K562 (cell line): ENCODE results near the gene ROR2. TPM values are rescaled to one million over a fixed set of nuclear protein-coding genes. Genes with fewer than 3 reads are reported as not detected.

Experiments used
- ATAC-seq: fragments of 200-7000 bp; cut with Tn5 transposase; 3 replicates; pipeline ENCODE4 v1.9.1; 2020; ENCODE audit warnings: moderate library complexity
- BruUV-seq: library from RNA; stranded (reverse); fragments of 400-500 nt; replicated peaks from 2 replicates; lab custom pipeline; 2021; lab: Mats Ljungman, UMichigan
- CTCF ChIA-PET: fragments of 300-600 bp; formaldehyde crosslinking; extraction: SDS; loops from one replicate; lab custom pipeline; 2021; ENCODE audit warnings: low intra/inter-chr PET ratio; lab: Yijun Ruan, JAX
- POLR2A ChIA-PET: fragments of 300-600, 350-650 bp; sonication (Branson Sonifier 250); formaldehyde crosslinking; extraction: SDS; loops from one replicate; lab custom pipeline; 2021; ENCODE audit warnings: antibody characterized with exemption, inconsistent platforms; lab: Yijun Ruan, JAX
- DNase-seq, 4 experiments: peaks; one replicate each; pipeline versions ENCODE4 v3.0.0 to v3.0.0-alpha.2; 2011 to 2018; ENCODE audit warnings: low spot score in 3 of 4, mixed read lengths in 3 of 4; ENCODE audit errors: extremely low read depth in 1 of 4
- FAIRE-seq: peaks from 2 replicates; lab custom pipeline; 2011; peaks lifted over from hg19 to GRCh38; lab: Jason Lieb, UNC
- H2AFZ ChIP-seq: 2 replicates; pipeline ENCODE4 v1.6.0; 2011; ENCODE audit warnings: low read depth, low read length, control low read depth, inconsistent platforms
- H3K27ac ChIP-seq: fragments of 200-600 bp; 3 replicates; pipeline ENCODE4 v1.8.0; 2011; ENCODE audit warnings: low read depth, mild to moderate bottlenecking, control low read depth, inconsistent platforms, low read length, moderate library complexity, mixed read lengths; ENCODE audit errors: extremely low read depth
- H3K27me3 ChIP-seq, 2 experiments: fragments of 300-600 bp in 1 of 2; 2 replicates in 1 of 2; 3 replicates in 1 of 2; pipeline versions ENCODE4 v1.6.0 to v1.8.0; 2011; ENCODE audit warnings: inconsistent platforms in 2 of 2, low read length in 2 of 2, mild to moderate bottlenecking in 1 of 2, mixed read lengths in 1 of 2, moderate library complexity in 1 of 2; ENCODE audit not compliant: control insufficient read depth in 2 of 2, insufficient read depth in 2 of 2
- H3K36me3 ChIP-seq: fragments of 300-600 bp; 3 replicates; pipeline ENCODE4 v1.8.0; 2011; ENCODE audit warnings: mild to moderate bottlenecking, low read length, inconsistent platforms; ENCODE audit not compliant: control insufficient read depth, insufficient read depth
- H3K4me1 ChIP-seq, 2 experiments: fragments of 200-600 bp in 1 of 2; replicated peaks in 1 of 2; 2 replicates in 1 of 2; 3 replicates in 1 of 2; pipeline versions ENCODE4 v1.5.1 to v1.8.0; 2011; ENCODE audit warnings: inconsistent platforms in 2 of 2, low read length in 2 of 2, mild to moderate bottlenecking in 1 of 2, mixed read lengths in 1 of 2, moderate library complexity in 1 of 2; ENCODE audit not compliant: control insufficient read depth in 2 of 2, insufficient read depth in 2 of 2
- H3K4me2 ChIP-seq: 2 replicates; pipeline ENCODE4 v1.6.1; 2011; ENCODE audit warnings: low read length, control low read depth, inconsistent platforms, mixed read lengths; ENCODE audit not compliant: insufficient read depth
- H3K4me3 ChIP-seq: fragments of 200-600 bp; sonication (generic), shearing (Covaris generic); 2 replicates; pipeline ENCODE4 v1.5.1; 2016; ENCODE audit warnings: control low read depth, inconsistent platforms
- H3K79me2 ChIP-seq: fragments of 200-600 bp; 3 replicates; pipeline ENCODE4 v1.8.0; 2011; ENCODE audit warnings: low read length, inconsistent platforms; ENCODE audit not compliant: control insufficient read depth, insufficient read depth
- H3K9ac ChIP-seq, 2 experiments: 2 replicates each; pipeline versions ENCODE4 v1.6.0 to v1.6.1; 2011; ENCODE audit warnings: low read depth in 2 of 2, low read length in 2 of 2, control low read depth in 1 of 2, inconsistent platforms in 1 of 2, mild to moderate bottlenecking in 1 of 2, mixed read lengths in 1 of 2; ENCODE audit not compliant: insufficient read depth in 1 of 2
- H3K9me1 ChIP-seq: one replicate; pipeline ENCODE4 v1.6.0; 2011; ENCODE audit warnings: inconsistent platforms, mild to moderate bottlenecking, low read length, moderate library complexity; ENCODE audit not compliant: control insufficient read depth, insufficient read depth
- H3K9me3 ChIP-seq: replicated peaks from 2 replicates; pipeline ENCODE4 v1.5.1; 2011; ENCODE audit warnings: low read depth, low read length, inconsistent platforms; ENCODE audit not compliant: control insufficient read depth, insufficient read depth
- H4K20me1 ChIP-seq: replicated peaks from 2 replicates; pipeline ENCODE4 v1.6.1; 2011; ENCODE audit warnings: low read length, inconsistent platforms, mixed read lengths; ENCODE audit not compliant: control insufficient read depth, insufficient read depth
- CXXC5 ChIP-seq: fragments of 250-450 bp; sonication (Bioruptor Pico); IDR thresholded peaks from 2 replicates; pipeline ENCODE4 v1.8.0; 2022; ENCODE audit warnings: inconsistent platforms, mild to moderate bottlenecking, moderate library complexity
- EWSR1 ChIP-seq: fragments of 450-650 bp; IDR thresholded peaks from 2 replicates; pipeline ENCODE4 v1.6.1; 2018; ENCODE audit warnings: borderline replicate concordance, mild to moderate bottlenecking, low read depth, moderate library complexity; ENCODE audit not compliant: partially characterized antibody
- FOXP1 ChIP-seq: sonication (generic); formaldehyde crosslinking; IDR thresholded peaks from 2 replicates; pipeline ENCODE4 v1.8.0; 2022; ENCODE audit warnings: mild to moderate bottlenecking, missing genetic modification reagents
- HNRNPL ChIP-seq: fragments of 200-400 bp; formaldehyde crosslinking; IDR thresholded peaks from 2 replicates; pipeline ENCODE4 v1.6.1; 2017; ENCODE audit warnings: low read depth, mild to moderate bottlenecking, low read length
- MBD2 ChIP-seq: sonication (generic); IDR thresholded peaks from 2 replicates; pipeline ENCODE4 v1.6.1; 2016; ENCODE audit warnings: low read depth, borderline replicate concordance
- NR3C1 ChIP-seq: sonication (generic); formaldehyde crosslinking; IDR thresholded peaks from 2 replicates; pipeline ENCODE4 v1.8.1; 2022; ENCODE audit warnings: missing genetic modification reagents
- POLR2AphosphoS5 ChIP-seq: IDR thresholded peaks from 2 replicates; pipeline ENCODE4 v1.6.1; 2011; ENCODE audit warnings: mild to moderate bottlenecking, low read depth, low read length, moderate library complexity; ENCODE audit not compliant: control insufficient read depth, insufficient read depth
- POLR2H ChIP-seq: IDR thresholded peaks from 2 replicates; pipeline ENCODE4 v1.6.1; 2016; ENCODE audit warnings: missing genetic modification characterization, low read depth, mild to moderate bottlenecking, control low read depth, missing compliant biosample characterization, moderate library complexity
- RBM34 ChIP-seq: fragments of 200-400 bp; formaldehyde crosslinking; IDR thresholded peaks from 2 replicates; pipeline ENCODE4 v1.6.1; 2018; ENCODE audit warnings: low read length, borderline replicate concordance; ENCODE audit not compliant: insufficient read depth
- SIN3A ChIP-seq, 2 experiments: fragments of 150-350 bp in 1 of 2; IDR thresholded peaks; 2 replicates each; pipeline ENCODE4 v1.6.1; 2011 to 2016; ENCODE audit warnings: borderline replicate concordance in 2 of 2, low read depth in 2 of 2, low read length in 2 of 2, mild to moderate bottlenecking in 2 of 2, moderate library complexity in 2 of 2; ENCODE audit not compliant: control insufficient read depth in 1 of 2
- SMAD4 ChIP-seq: fragments of 250-450 bp; sonication (Bioruptor Pico); conservative IDR thresholded peaks from 2 replicates; pipeline ENCODE4 v1.8.0; 2021; ENCODE audit warnings: inconsistent platforms, mild to moderate bottlenecking, moderate library complexity
- TEAD1 ChIP-seq, 2 experiments: fragments of 450-650 bp in 1 of 2; sonication (generic) in 1 of 2; formaldehyde crosslinking; IDR thresholded peaks; 2 replicates each; pipeline versions ENCODE4 v1.4.0 to v1.8.0; 2020 to 2022; ENCODE audit warnings: mild to moderate bottlenecking in 2 of 2, missing genetic modification reagents in 1 of 2
- XRCC5 ChIP-seq: fragments of 200-400 bp; formaldehyde crosslinking; IDR thresholded peaks from 2 replicates; pipeline ENCODE4 v1.6.1; 2017; ENCODE audit warnings: low read depth, mild to moderate bottlenecking, low read length
- ZNF77 ChIP-seq: fragments of 250-450 bp; sonication (Bioruptor Pico); IDR thresholded peaks from 2 replicates; pipeline ENCODE4 v1.5.0; 2020
- WGBS: fragments of 100-300 bp; shearing (Covaris generic); methylation state at CpG from one replicate; pipeline ENCODE4 v1.1.6; 2016; ENCODE audit warnings: low coverage, mixed read lengths; ENCODE audit not compliant: insufficient coverage; ENCODE audit errors: missing lambda C conversion rate; 5-methylcytosine and 5-hydroxymethylcytosine counted together
- in situ Hi-C: fragments of 300-500 bp; cut with MboI; formaldehyde crosslinking; loops from 4 replicates; pipeline ENCODE4 v1.15.0; 2018; ENCODE audit warnings: inconsistent platforms, mixed read lengths
- intact Hi-C: fragments of 100-400 bp; cut with micrococcal nuclease; formaldehyde crosslinking; loops from 2 replicates; pipeline ENCODE4 v1.14.2; 2022
- polyA plus RNA-seq, 8 experiments: library from polyadenylated mRNA; depleted of rRNA in 4 of 8; stranded (reverse) in 5 of 8; unstranded in 3 of 8; fragments of >200 nt; fragmentation: Nextera tagmentation in 2 of 8; fragmentation: Illumina TruSeq in 1 of 8; extraction: Ambion mirVana in 2 of 8; extraction: Trizol in 1 of 8; gene quantifications; 2 replicates each; pipeline versions ENCODE4 v1.2.1 to v1.2.3, GENCODE V29; 2011 to 2014; ENCODE audit warnings: inconsistent platforms in 1 of 8, missing spikeins in 1 of 8
- total RNA-seq, 7 experiments: library from RNA; depleted of rRNA in 6 of 7; stranded (reverse); fragments of >200 nt in 6 of 7; fragmentation: Illumina TruSeq in 2 of 7; extraction: Trizol in 2 of 7; gene quantifications; 2 replicates each; pipeline versions ENCODE4 v1.2.1 to v1.2.3, GENCODE V29; 2011 to 2021; ENCODE audit warnings: low replicate concordance in 1 of 7
- TF ChIP-seq, protein P1 (sequence below): sonication (generic); formaldehyde crosslinking; IDR thresholded peaks from 2 replicates; pipeline ENCODE4 v1.8.1; 2022; ENCODE audit warnings: missing genetic modification reagents

ROR2 gene
- total and polyA plus RNA-seq, 9 of the 15 experiments (the other 6 are each of a cell fraction or from before 2014, with no cell fraction given), result 5.6 to 33.8 (median 15.3) TPM

DNA sequence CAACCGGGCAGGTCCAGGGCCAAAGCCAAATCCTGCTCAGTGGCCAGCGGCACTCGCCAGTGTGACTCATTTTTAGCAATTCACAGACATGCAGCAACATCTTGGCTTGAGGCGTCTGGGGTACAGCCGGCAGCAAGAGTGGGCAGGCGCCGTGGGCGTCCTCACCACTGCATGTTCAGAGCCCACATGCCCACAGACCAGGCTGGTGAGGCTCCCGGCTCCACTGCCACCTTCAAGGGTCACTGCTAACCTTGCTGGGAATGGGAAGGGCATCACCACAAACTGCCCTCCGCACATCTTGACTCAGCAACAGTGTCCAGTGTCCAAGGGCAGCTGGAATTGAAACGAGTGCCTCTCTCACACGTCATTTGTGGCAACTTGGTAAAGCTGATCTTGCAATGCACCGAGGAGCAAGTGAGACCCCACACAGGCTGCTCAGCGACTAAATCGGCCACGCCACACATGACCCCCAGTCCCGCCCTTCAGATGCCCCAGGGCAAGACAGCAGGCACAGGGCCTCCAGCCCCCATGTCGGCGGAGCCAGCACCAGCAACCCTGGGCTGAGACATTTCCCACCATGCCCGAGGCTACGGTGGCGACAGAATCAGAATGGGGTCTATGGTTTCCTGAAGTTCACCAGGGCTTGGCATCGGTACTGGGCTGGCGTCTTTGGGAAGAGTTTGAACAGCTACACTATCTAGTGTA lies 140.3 kb downstream of the ROR2 start:
- Histone ChIP-seq H3K4me2 (no peak overlapping the region), H3K27ac (no peak overlapping the region), H4K20me1 (no peaks in the 10 kb centered on the region; the same call in 1 of the 2 replicates), H2AFZ (no peak overlapping the region), H3K9ac (peak overlapping the region in 1 of 2 experiments; percentile 1; a peak in 1 of 4 replicates), H3K4me1 (peaks cover 5 to 19% of the 10 kb centered on the region in 2 experiments; a peak in 2 of 5 replicates), H3K79me2 (peaks cover 48% of the 10 kb centered on the region), H3K9me3 (no peaks in the 10 kb centered on the region), H3K4me3 (no peak overlapping the region), H3K27me3 (no peaks in the 10 kb centered on the region), H3K36me3 (peaks cover 7% of the 10 kb centered on the region; the same call in 2 of the 3 replicates), H3K9me1 (peaks cover 10% of the 10 kb centered on the region)
- BruUV-seq, result no TSS peak
- TF ChIP-seq POLR2AphosphoS5 (no peak), SMAD4 (CRISPR knock-in tag) (no peak), XRCC5 (no peak), FOXP1 (CRISPR knock-in tag) (no peak), POLR2H (tag) (no peak), RBM34 (no peak), SIN3A (IDR thresholded peaks at IDR 0.05; ENCODE audit: borderline replicate concordance in 2 of 2, control insufficient read depth in 1 of 2, low read depth in 2 of 2, low read length in 2 of 2) (no peak), MBD2 (no peak), EWSR1 (no peak), NR3C1 (CRISPR knock-in tag) (no peak), HNRNPL (no peak), TEAD1 (CRISPR knock-in tag; IDR thresholded peaks at IDR 0.05) (no peak), ZNF77 (CRISPR knock-in tag) (no peak), CXXC5 (no peak)
- TF ChIP-seq, protein P1, sequence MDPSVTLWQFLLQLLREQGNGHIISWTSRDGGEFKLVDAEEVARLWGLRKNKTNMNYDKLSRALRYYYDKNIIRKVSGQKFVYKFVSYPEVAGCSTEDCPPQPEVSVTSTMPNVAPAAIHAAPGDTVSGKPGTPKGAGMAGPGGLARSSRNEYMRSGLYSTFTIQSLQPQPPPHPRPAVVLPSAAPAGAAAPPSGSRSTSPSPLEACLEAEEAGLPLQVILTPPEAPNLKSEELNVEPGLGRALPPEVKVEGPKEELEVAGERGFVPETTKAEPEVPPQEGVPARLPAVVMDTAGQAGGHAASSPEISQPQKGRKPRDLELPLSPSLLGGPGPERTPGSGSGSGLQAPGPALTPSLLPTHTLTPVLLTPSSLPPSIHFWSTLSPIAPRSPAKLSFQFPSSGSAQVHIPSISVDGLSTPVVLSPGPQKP (CRISPR knock-in tag), result no peak
- POLR2A ChIA-PET, result interaction anchor here (0.7 to 1.2 kb wide), 2 partner anchors 139 to 193 kb away, joined by 3 read pairs; no protein-coding TSS in a partner anchor
- intact Hi-C loops, result no loop called here
- DNase-seq (no peak), FAIRE-seq (no peak), ATAC-seq (no peak)
- WGBS, result 85% methylated on average over 24 of the region's 24 CpGs
- in situ Hi-C loops, result no loop called here
- CTCF ChIA-PET, result no interaction called here
